Esophagus squamous epithelium (tissue), 4 donors: ENCODE results near the gene RTCA.
"Not testable (repeated sequence)": the region's sequence is repeated elsewhere in the genome, so short reads cannot be mapped to it uniquely, and the experiment has no call there.

Experiments used
- CTCF ChIP-seq, 6 experiments: fragments of 450-650 bp in 4 of 6; fragments of 200-600 bp in 2 of 6; sonication (generic) in 2 of 6; IDR thresholded peaks; one replicate each; pipeline ENCODE4 v1.5.1; 2016 to 2019; ENCODE audit warnings: antibody characterized with exemption in 6 of 6, mild to moderate bottlenecking in 4 of 6, moderate library complexity in 4 of 6
- POLR2A ChIP-seq, 4 donors: fragments of 450-650 bp; IDR thresholded peaks; one replicate each; pipeline ENCODE4 v1.6.1; 2017; ENCODE audit warnings: antibody characterized with exemption in 4 of 4, mild to moderate bottlenecking in 4 of 4, moderate library complexity in 3 of 4

- TF ChIP-seq CTCF, POLR2A (IDR thresholded peaks at IDR 0.05): not testable (repeated sequence)
Measured at GRCh38 chr1:100233566-100233965, 32.5 kb upstream of the RTCA start.
